GM12891 (cell line): ENCODE measurements around the gene IFT172.

Experiments
- POLR2A ChIP-seq: IDR thresholded peaks from 2 replicates; pipeline ENCODE4 v1.6.1; 2011; ENCODE audit warnings: low read depth, low read length, control low read depth
- POLR2AphosphoS5 ChIP-seq: IDR thresholded peaks from 2 replicates; pipeline ENCODE4 v1.6.1; 2011; ENCODE audit warnings: low read depth, low read length, control low read depth
- TAF1 ChIP-seq: IDR thresholded peaks from 2 replicates; pipeline ENCODE4 v1.6.1; 2011; ENCODE audit warnings: low read depth, low read length, control low read depth

GRCh38 chr2:27493948-27494283 is 4.4 kb upstream of the IFT172 start:
- no peak for TF ChIP-seq TAF1
- no peak for TF ChIP-seq POLR2A
- TF ChIP-seq POLR2AphosphoS5 = no peak
